Type B pancreatic cell (in vitro differentiated cells): Measurements from ENCODE around the gene XPR1. TPM values are rescaled to one million over a fixed set of nuclear protein-coding genes. Genes with fewer than 3 reads are reported as not detected.

Source experiments
- DNase-seq: peaks from one replicate; pipeline ENCODE4 v3.0.0; 2021; ENCODE audit warnings: mixed read lengths; ENCODE audit not compliant: unreplicated experiment; ENCODE audit errors: extremely low spot score
- H3K27ac Mint-ChIP-seq: 2 replicates; pipeline ENCODE4 v1.8.0; 2021; ENCODE audit warnings: mild to moderate bottlenecking, mixed read lengths
- H3K27me3 Mint-ChIP-seq: 2 replicates; pipeline ENCODE4 v1.8.0; 2021; ENCODE audit warnings: mixed read lengths
- H3K36me3 Mint-ChIP-seq: 2 replicates; pipeline ENCODE4 v1.8.0; 2021; ENCODE audit warnings: mixed read lengths
- H3K4me1 Mint-ChIP-seq: one replicate; pipeline ENCODE4 v1.8.0; 2021; ENCODE audit warnings: mixed read lengths; ENCODE audit not compliant: unreplicated experiment
- H3K4me3 Mint-ChIP-seq: 2 replicates; pipeline ENCODE4 v1.8.0; 2021; ENCODE audit warnings: mild to moderate bottlenecking, mixed read lengths
- H3K9me3 Mint-ChIP-seq: 2 replicates; pipeline ENCODE4 v1.8.0; 2021; ENCODE audit warnings: mixed read lengths
- total RNA-seq: library from RNA; stranded (reverse); gene quantifications from 2 replicates; pipeline ENCODE4 v1.2.1, GENCODE V29; 2021; ENCODE audit warnings: low replicate concordance
- TF ChIP-seq, protein P1 (sequence below): fragments of 200-600 bp; sonication (generic); conservative IDR thresholded peaks from 2 replicates; pipeline ENCODE4 v1.5.0; 2021; ENCODE audit warnings: antibody characterized with exemption, mild to moderate bottlenecking

Gene XPR1
- total RNA-seq, 1 donor from 2014 or later: 48.5 TPM

DNA sequence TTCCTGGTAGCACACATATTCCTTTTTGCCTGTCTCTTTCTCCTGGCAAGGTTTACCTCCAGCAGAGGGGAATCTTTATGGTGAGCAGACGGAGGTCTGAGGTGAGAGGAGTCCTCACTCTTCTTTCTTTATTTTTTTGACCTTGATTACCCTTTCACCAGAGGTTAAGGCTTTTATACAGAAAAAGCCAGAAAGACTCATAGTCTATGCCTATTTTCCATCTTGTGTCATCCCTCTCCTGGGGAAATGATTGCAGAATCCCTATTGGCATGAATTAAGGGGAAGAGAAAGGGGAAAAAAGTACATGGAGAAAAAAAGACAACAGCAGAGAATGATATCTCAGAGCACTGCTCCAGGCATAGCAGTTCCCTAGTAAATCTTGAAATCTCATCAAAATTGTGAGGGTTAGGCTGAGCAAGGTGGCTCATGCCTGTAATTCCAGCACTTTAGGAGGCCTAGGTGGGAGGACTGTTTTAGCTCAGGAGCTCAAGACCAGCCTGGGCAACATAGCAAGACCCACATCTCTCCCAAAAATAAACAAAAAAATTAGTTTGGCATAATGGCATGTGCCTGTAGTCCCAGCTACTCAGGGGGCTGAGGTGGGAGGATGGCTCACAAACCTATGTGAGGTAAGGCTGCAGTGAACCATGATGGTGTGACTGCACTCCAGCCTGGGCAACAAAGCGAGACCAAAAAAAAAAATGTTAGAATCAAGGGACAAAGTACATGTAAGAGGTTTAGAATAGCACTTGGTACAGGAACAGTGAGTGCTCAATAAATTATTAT, 1.2 kb upstream of the XPR1 start:
- Mint-ChIP-seq H3K27ac (no peak overlapping the region), H3K9me3 (no peaks in the 10 kb centered on the region), H3K4me3 (no peak overlapping the region), H3K4me1 (peaks cover 2% of the 10 kb centered on the region), H3K36me3 (no peaks in the 10 kb centered on the region), H3K27me3 (peaks cover 3% of the 10 kb centered on the region)
- TF ChIP-seq, protein P1, sequence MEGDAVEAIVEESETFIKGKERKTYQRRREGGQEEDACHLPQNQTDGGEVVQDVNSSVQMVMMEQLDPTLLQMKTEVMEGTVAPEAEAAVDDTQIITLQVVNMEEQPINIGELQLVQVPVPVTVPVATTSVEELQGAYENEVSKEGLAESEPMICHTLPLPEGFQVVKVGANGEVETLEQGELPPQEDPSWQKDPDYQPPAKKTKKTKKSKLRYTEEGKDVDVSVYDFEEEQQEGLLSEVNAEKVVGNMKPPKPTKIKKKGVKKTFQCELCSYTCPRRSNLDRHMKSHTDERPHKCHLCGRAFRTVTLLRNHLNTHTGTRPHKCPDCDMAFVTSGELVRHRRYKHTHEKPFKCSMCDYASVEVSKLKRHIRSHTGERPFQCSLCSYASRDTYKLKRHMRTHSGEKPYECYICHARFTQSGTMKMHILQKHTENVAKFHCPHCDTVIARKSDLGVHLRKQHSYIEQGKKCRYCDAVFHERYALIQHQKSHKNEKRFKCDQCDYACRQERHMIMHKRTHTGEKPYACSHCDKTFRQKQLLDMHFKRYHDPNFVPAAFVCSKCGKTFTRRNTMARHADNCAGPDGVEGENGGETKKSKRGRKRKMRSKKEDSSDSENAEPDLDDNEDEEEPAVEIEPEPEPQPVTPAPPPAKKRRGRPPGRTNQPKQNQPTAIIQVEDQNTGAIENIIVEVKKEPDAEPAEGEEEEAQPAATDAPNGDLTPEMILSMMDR: no peak
- DNase-seq: no peak

- Mint-ChIP-seq H3K36me3 (no peaks in the 10 kb centered on the region), H3K4me1 (peaks cover 4% of the 10 kb centered on the region), H3K4me3 (no peak overlapping the region), H3K27ac (peak overlapping the region; percentile 84), H3K9me3 (no peaks in the 10 kb centered on the region), H3K27me3 (peaks cover 3% of the 10 kb centered on the region)
- TF ChIP-seq, protein P1: no peak
- DNase-seq: no peak
These were observed 542 bp upstream of the XPR1 start for GRCh38 chr1:180631194-180631765.

- no peak overlapping the region for H3K4me3 Mint-ChIP-seq
- H3K9me3 Mint-ChIP-seq: no peaks in the 10 kb centered on the region
- H3K27ac Mint-ChIP-seq: peak overlapping the region; percentile 84
- H3K4me1 Mint-ChIP-seq: peaks cover 4% of the 10 kb centered on the region
- no peaks in the 10 kb centered on the region for H3K36me3 Mint-ChIP-seq
- TF ChIP-seq, protein P1: peak; percentile 36
- DNase-seq: peak; percentile 79
- no peaks in the 10 kb centered on the region for H3K27me3 Mint-ChIP-seq
These were observed 669 bp downstream of the XPR1 start for GRCh38 chr1:180632326-180633056.

DNA sequence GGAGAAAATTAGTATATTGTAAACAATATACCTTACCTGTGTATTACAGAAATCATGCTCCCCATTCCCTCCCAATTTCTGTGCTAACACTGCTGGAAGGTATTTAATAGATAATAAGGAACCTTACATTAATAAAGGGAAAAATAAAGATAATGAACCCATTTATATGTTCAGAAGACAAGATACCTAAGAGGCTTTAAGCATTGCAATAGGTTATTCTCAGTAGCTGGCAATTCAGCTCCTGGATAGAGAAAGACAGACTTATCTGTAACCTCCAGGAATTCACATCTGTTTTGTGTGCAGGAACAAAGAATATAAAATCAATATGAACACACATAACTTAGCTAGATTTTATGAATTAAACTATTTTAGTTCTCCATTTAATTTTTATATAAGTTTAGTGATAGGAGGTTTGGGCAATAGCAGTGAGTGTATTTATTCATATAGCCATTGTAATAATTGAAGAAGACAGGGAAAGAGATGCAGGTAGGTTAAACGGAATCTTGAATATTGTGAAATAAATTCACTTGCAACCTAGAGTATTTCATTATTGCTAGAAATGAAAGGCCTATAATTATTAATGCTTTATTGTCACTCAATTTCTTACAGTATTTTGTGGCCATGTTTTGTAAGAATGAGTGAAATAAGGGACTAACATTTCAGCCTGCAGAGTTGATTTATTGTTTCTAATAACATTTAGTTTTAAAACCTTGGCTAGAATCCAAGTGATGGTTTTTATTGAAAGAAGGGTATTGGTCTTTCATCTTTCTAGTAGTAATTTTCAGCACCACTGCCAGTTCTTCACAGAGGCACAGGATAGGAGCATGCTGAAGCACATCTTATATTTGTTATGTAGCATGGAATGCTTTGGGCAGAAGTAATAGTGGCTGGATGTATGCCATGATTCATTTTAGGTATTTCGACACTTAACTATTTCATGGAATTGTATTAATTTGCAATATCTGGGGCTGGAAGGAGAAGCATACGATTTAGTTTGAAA, 1.5 kb downstream of the XPR1 start:
- Mint-ChIP-seq H3K27me3 (no peaks in the 10 kb centered on the region), H3K36me3 (no peaks in the 10 kb centered on the region), H3K27ac (no peak overlapping the region), H3K9me3 (no peaks in the 10 kb centered on the region), H3K4me1 (peaks cover 4% of the 10 kb centered on the region), H3K4me3 (no peak overlapping the region)
- TF ChIP-seq, protein P1: no peak
- DNase-seq: no peak

GRCh38 chr1:180636138-180636537, 4.3 kb downstream of the XPR1 start:
- no peaks in the 10 kb centered on the region for H3K27me3 Mint-ChIP-seq
- no peak overlapping the region for H3K27ac Mint-ChIP-seq
- peaks cover 13% of the 10 kb centered on the region for H3K4me1 Mint-ChIP-seq
- H3K4me3 Mint-ChIP-seq: no peak overlapping the region
- no peak for DNase-seq
- no peaks in the 10 kb centered on the region for H3K9me3 Mint-ChIP-seq
- TF ChIP-seq, protein P1: no peak
- peaks cover 5% of the 10 kb centered on the region for H3K36me3 Mint-ChIP-seq
